Panc1 (cell line): Measurements from ENCODE around the gene PRKCA.

ENCODE experiments used
- CTCF ChIP-seq: fragments of 450-650 bp; IDR thresholded peaks from 2 replicates; pipeline ENCODE4 v1.5.1; 2017; ENCODE audit warnings: mild to moderate bottlenecking
- POLR2AphosphoS5 ChIP-seq: IDR thresholded peaks from 2 replicates; pipeline ENCODE4 v1.6.1; 2012; ENCODE audit warnings: mild to moderate bottlenecking, low read depth, low read length, moderate library complexity

GRCh38 chr17:66474258-66474657, 171.8 kb downstream of the PRKCA start:
- TF ChIP-seq CTCF (no peak), POLR2AphosphoS5 (no peak)
